Nephron (organoid): ENCODE data around the gene EXOC7.

Experiments
- H3K27ac Mint-ChIP-seq, 3 experiments: 2 replicates each; pipeline ENCODE4 v1.8.0; 2020; ENCODE audit warnings: mixed read lengths in 3 of 3, mild to moderate bottlenecking in 2 of 3, moderate library complexity in 1 of 3
- H3K27me3 Mint-ChIP-seq: 2 replicates; pipeline ENCODE4 v1.8.0; 2021; ENCODE audit warnings: low read depth, mild to moderate bottlenecking, moderate library complexity, mixed read lengths
- H3K36me3 Mint-ChIP-seq: 2 replicates; pipeline ENCODE4 v1.8.0; 2020; ENCODE audit warnings: low read depth, mixed read lengths
- H3K4me1 Mint-ChIP-seq: 2 replicates; pipeline ENCODE4 v1.8.0; 2020; ENCODE audit warnings: mixed read lengths
- H3K4me3 Mint-ChIP-seq, 3 experiments: 2 replicates each; pipeline ENCODE4 v1.8.0; 2020; ENCODE audit warnings: mild to moderate bottlenecking in 3 of 3, mixed read lengths in 3 of 3, moderate library complexity in 2 of 3
- H3K9me3 Mint-ChIP-seq: 2 replicates; pipeline ENCODE4 v1.8.0; 2020; ENCODE audit warnings: mixed read lengths
- TF ChIP-seq, protein P1 (sequence below), 3 experiments: fragments of 200-600 bp; sonication (generic); IDR thresholded peaks; one replicate each; pipeline ENCODE4 v1.5.0; 2021; ENCODE audit warnings: antibody characterized with exemption in 3 of 3; ENCODE audit not compliant: unreplicated experiment in 3 of 3

Gene EXOC7

DNA sequence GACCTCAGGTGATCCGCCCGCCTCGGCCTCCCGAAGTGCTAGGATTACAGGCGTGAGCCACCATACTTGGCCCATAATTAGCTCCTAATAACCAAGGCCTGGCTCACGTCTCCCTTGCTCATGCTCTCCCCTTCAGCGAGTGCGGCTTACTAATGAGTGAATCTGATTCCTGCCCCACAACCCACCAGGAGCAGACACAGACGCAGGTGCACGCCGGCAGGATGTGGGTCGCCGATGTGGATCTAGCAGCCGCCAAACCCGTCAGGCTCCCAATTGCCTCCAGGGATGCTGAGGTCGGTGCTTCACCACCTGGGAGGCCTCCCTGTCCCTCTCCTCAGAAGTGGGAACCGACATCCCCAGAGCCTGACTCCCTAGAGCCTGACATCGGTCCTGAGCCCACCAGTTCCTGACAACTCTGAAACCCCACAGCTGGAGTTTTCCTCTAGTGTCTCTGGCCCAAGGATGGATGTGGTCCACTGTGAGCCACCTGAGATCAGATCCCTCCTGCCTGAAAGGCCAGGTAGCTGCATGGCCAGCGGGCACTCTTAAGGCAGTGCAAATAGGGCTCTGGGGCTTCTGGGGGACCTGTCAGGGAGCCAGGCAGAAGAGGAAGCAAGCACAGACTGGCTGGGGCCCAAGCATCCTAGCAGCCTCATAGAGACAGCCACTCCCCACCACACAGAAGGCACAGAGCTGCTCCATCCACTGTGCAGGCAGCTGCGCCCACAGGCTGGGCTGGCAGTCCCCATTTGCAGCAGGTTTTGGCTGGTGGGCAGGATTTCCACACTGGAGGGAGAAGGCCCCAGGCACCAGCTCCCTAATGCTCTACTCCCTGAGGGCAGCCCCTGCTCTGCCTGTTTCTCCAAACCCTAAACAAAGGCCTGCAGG, 10.8 kb downstream of the EXOC7 start:
- H3K4me3 Mint-ChIP-seq, result no peak overlapping the region
- no peaks in the 10 kb centered on the region for H3K4me1 Mint-ChIP-seq
- H3K27me3 Mint-ChIP-seq, result no peaks in the 10 kb centered on the region

DNA sequence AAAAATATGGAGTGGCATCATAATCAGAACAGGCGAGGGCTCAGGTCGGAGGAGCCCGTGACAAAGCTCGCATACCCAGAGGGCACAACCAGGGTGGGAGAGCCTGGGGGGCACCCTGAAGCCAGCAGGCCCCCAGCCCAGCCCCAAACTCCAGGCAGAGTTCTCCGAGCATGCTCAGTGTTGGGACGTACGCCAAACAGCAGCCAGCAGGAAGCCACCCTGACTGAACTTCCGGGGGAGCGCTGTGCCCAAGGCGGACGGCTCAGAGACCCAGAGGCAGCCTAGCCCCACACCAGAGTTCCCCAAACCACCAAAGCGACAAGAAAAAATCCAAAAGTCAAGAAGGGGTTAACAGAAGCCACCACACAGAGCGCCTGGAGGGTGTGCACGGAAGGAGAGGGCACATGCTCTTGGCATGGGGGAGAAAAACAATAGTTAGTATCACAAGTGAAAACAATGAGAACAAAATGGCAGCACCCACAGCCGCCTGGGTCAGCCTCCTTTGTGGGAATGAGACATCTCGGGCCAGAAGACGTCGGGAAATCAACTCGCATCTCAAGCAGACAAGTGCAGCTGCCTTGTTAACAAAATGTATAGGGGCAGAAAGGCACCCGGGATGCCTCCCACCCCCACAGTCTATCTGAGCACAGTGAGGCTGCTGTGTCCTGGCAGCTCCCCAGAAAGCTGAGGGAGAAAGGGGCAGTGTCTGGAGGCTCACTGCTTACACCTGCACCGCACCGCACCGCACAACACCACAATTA, 11.9 kb downstream of the EXOC7 start:
- Mint-ChIP-seq H3K9me3 (no peaks in the 10 kb centered on the region), H3K36me3 (peaks cover 44% of the 10 kb centered on the region), H3K4me3 (no peak overlapping the region), H3K27me3 (no peaks in the 10 kb centered on the region), H3K4me1 (no peaks in the 10 kb centered on the region), H3K27ac (no peak overlapping the region)
- TF ChIP-seq, protein P1, sequence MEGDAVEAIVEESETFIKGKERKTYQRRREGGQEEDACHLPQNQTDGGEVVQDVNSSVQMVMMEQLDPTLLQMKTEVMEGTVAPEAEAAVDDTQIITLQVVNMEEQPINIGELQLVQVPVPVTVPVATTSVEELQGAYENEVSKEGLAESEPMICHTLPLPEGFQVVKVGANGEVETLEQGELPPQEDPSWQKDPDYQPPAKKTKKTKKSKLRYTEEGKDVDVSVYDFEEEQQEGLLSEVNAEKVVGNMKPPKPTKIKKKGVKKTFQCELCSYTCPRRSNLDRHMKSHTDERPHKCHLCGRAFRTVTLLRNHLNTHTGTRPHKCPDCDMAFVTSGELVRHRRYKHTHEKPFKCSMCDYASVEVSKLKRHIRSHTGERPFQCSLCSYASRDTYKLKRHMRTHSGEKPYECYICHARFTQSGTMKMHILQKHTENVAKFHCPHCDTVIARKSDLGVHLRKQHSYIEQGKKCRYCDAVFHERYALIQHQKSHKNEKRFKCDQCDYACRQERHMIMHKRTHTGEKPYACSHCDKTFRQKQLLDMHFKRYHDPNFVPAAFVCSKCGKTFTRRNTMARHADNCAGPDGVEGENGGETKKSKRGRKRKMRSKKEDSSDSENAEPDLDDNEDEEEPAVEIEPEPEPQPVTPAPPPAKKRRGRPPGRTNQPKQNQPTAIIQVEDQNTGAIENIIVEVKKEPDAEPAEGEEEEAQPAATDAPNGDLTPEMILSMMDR (IDR thresholded peaks at IDR 0.05; ENCODE audit: unreplicated experiment in 3 of 3), result no peak

More for the DNA sequence above, 10.8 kb downstream of the EXOC7 start:
- H3K36me3 Mint-ChIP-seq, result peaks cover 52% of the 10 kb centered on the region
- TF ChIP-seq, protein P1 (IDR thresholded peaks at IDR 0.05; ENCODE audit: unreplicated experiment in 3 of 3), result no peak
- H3K27ac Mint-ChIP-seq, result no peak overlapping the region
- no peaks in the 10 kb centered on the region for H3K9me3 Mint-ChIP-seq

DNA sequence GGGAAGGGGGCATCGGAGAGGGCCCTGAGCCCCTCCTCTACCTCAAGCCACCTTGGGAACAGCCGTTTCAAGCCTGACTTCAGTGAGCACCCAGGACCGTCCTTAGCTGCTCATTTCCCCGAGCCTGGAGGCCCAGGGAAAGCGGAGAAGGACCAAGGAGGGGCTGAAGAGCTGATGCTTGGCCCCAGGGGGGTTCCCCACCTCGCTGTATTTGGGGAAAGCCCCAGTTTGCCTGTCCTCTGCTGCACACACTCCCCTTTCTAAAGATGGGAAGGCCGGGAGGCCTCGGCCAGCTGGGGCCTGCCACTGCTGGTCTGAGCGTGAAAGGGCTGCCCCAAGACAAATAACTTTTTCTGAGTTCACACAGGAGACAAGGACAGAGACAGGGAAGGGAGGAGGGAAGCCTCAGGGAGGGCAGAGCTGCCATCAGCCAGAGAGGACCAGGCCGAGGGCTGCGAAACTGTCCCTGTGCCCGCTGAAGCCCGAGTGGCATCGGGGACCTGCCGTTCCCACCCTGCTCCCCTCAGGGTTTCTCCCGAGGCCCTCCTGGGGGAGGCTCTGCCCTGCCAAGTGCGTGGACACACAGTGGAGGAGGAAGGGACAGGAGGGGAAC, 13.0 kb downstream of the EXOC7 start:
- Mint-ChIP-seq H3K4me3 (no peak overlapping the region), H3K36me3 (peaks cover 41% of the 10 kb centered on the region), H3K4me1 (no peaks in the 10 kb centered on the region), H3K9me3 (no peaks in the 10 kb centered on the region), H3K27ac (no peak overlapping the region), H3K27me3 (no peaks in the 10 kb centered on the region)
- TF ChIP-seq, protein P1 (IDR thresholded peaks at IDR 0.05; ENCODE audit: unreplicated experiment in 3 of 3), result no peak

DNA sequence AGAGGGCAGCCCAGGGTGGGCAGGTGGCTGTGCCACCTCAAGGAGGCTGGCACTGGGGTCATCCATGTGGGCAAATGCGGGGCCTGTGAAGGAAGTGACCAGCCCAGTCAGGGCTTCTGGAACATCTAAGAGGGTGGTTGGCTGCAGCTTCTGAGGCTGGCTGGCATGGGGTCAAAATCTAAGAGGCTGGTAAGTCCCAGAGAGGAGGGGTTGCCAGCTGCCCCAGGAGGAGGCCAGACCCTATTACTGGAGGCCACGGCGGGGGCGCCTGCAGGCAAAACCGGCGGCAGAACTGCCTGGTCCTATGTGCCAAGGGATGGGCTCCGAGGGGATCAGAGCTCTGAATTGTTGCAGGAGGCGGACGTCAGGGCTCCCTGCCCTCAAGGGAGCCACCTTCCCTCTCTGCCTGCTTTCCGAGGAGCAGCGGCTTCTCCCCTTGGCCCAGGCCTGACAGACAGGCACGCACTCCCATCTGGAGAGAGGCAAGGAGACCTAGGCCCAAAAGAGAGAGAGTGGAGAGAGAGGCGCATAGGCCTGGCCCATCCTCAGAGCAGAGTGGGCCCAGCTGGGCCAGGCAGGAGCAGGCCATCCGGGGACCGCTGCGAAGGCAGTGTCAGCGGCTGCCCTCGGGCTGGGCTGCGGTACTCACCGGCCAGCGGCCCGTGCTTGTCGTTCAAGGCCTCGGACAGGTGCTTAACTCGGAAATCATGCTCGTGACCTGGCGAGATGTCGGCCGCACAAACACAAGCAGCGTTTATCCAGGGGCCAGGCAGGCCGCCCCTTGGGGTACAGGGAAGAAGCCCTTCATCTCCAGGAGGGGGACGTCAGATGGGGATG, 13.7 kb downstream of the EXOC7 start:
- Mint-ChIP-seq H3K27me3 (no peaks in the 10 kb centered on the region), H3K36me3 (peaks cover 42% of the 10 kb centered on the region), H3K27ac (no peak overlapping the region), H3K4me3 (no peak overlapping the region), H3K4me1 (no peaks in the 10 kb centered on the region), H3K9me3 (no peaks in the 10 kb centered on the region)
- TF ChIP-seq, protein P1 (IDR thresholded peaks at IDR 0.05; ENCODE audit: unreplicated experiment in 3 of 3), result no peak

DNA sequence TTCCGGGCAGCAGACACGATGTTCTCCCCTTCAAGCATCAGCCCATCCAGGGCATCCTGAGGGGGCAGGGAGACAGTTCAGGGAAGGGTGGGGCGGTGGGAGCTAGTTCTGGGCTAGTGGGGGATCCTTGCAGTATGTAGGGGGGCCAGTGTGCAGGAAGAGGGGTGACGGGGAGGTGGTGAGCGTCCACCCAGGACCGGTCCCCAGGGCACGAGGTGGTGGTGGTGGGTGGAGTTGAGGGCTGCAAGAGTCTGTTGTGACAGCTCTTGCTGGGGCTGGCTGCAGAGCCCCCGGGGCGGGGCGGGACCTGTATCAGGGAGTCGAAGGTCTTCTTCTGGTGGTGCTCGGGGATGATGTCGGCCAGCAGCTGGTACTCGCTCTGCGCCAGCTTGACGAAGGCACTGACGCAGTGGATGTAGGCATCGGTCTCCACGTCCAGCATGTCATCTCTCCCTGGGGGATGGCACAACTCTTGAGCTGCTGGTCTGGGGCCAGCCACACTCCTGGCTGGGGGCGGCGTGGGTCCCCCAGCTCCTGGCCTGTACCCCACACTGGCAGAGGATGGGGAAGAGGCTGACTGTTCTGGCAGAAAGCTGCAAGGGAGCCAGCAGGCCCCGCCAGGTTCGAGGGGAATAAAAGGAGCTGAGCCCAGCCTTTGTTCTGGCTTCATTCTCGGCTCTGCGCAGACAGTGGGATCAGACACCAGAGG, 14.6 kb downstream of the EXOC7 start:
- Mint-ChIP-seq H3K4me1 (no peaks in the 10 kb centered on the region), H3K27ac (no peak overlapping the region), H3K27me3 (no peaks in the 10 kb centered on the region), H3K9me3 (no peaks in the 10 kb centered on the region), H3K36me3 (peaks cover 43% of the 10 kb centered on the region), H3K4me3 (no peak overlapping the region)
- TF ChIP-seq, protein P1 (IDR thresholded peaks at IDR 0.05; ENCODE audit: unreplicated experiment in 3 of 3), result no peak
